Smooth muscle cell (in vitro differentiated cells): ENCODE measurements around the gene PLA2G15. TPM values are rescaled to one million over a fixed set of nuclear protein-coding genes. Genes with fewer than 3 reads are reported as not detected.

Experiments
- DNase-seq: peaks from one replicate; lab custom pipeline; 2025; ENCODE audit not compliant: unreplicated experiment; lab: John Stamatoyannopoulos, UW
- H2AFZ ChIP-seq: fragments of 200-600 bp; sonication (generic); 2 replicates; pipeline ENCODE4 v1.6.0; 2016; ENCODE audit warnings: antibody characterized with exemption, low read depth, mild to moderate bottlenecking
- H3F3A ChIP-seq: fragments of 200-600 bp; sonication (generic); 2 replicates; pipeline ENCODE4 v1.6.0; 2017; ENCODE audit warnings: antibody characterized with exemption, low read depth
- H3K27ac ChIP-seq: fragments of 200-600 bp; sonication (generic); 2 replicates; pipeline ENCODE4 v1.5.1; 2016; ENCODE audit warnings: low read depth, mild to moderate bottlenecking
- H3K27me3 ChIP-seq: fragments of 200-600 bp; sonication (generic); 2 replicates; pipeline ENCODE4 v1.6.1; 2016; ENCODE audit warnings: low read depth, mild to moderate bottlenecking
- H3K36me3 ChIP-seq: fragments of 200-600 bp; sonication (generic); 2 replicates; pipeline ENCODE4 v1.5.1; 2016; ENCODE audit warnings: low read depth
- H3K4me1 ChIP-seq: fragments of 200-600 bp; sonication (generic); 2 replicates; pipeline ENCODE4 v1.5.1; 2016; ENCODE audit warnings: low read depth
- H3K4me2 ChIP-seq: fragments of 200-600 bp; sonication (generic); 2 replicates; pipeline ENCODE4 v1.6.0; 2016; ENCODE audit warnings: mild to moderate bottlenecking
- H3K4me3 ChIP-seq: fragments of 200-600 bp; sonication (generic); 2 replicates; pipeline ENCODE4 v1.5.1; 2016; ENCODE audit warnings: mild to moderate bottlenecking
- H3K79me2 ChIP-seq: fragments of 200-600 bp; sonication (generic); 2 replicates; pipeline ENCODE4 v1.6.0; 2016; ENCODE audit warnings: low read depth, mild to moderate bottlenecking
- H3K9ac ChIP-seq: fragments of 200-600 bp; sonication (generic); 2 replicates; pipeline ENCODE4 v1.6.0; 2016; ENCODE audit warnings: low read depth
- H3K9me3 ChIP-seq: fragments of 200-600 bp; sonication (generic); replicated peaks from 2 replicates; pipeline ENCODE4 v1.5.1; 2016; ENCODE audit warnings: low read depth
- H4K20me1 ChIP-seq: fragments of 200-600 bp; sonication (generic); 2 replicates; pipeline ENCODE4 v1.6.0; 2016; ENCODE audit warnings: low read depth
- CTCF ChIP-seq: fragments of 200-600 bp; sonication (generic); IDR thresholded peaks from 2 replicates; pipeline ENCODE4 v1.5.1; 2017; ENCODE audit warnings: borderline replicate concordance, mild to moderate bottlenecking, antibody characterized with exemption; ENCODE audit not compliant: insufficient read depth, poor library complexity, severe bottlenecking
- WGBS: methylation state at CpG from one replicate; pipeline ENCODE4 v1.1.7; 2016; ENCODE audit warnings: low lambda C conversion rate; 5-methylcytosine and 5-hydroxymethylcytosine counted together
- polyA plus RNA-seq: library from polyadenylated mRNA; unstranded; fragments of >200 nt; fragmentation: Nextera tagmentation; extraction: Ambion mirVana; gene quantifications from 2 replicates; pipeline ENCODE4 v1.2.1, GENCODE V29; 2016
- total RNA-seq: library from RNA; depleted of rRNA; stranded (reverse); fragments of >200 nt; gene quantifications from 2 replicates; pipeline ENCODE4 v1.2.3, GENCODE V29; 2014

PLA2G15 gene
- total and polyA plus RNA-seq, 2 experiments from 2014 or later: 22.5 to 38.3 TPM

GRCh38 chr16:68231384-68232136, 13.6 kb upstream of the PLA2G15 start:
- DNase-seq: no peak
- no peaks in the 10 kb centered on the region for H3K9me3 ChIP-seq

DNA sequence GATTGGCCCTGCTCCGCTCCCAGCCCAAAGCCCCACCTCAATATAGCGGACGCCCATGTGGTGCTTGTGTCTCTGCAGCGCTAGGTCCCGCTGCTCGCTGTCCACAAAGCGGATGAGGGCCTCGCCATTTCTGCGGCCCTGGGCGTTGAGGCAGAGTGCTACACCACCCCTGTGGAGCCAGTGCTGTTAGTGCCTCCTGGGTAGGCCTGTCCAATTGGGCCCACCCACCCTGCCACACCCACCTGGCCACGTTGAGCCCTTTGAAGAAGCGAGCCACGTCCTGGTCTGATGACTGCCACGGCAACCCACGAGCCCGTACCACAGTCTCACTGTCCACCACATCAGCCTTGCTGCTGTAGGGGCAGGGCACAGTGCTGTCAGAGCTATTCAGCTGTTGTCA, 12.8 kb upstream of the PLA2G15 start:
- no peak overlapping the region for H3K9ac ChIP-seq
- peaks cover 16% of the 10 kb centered on the region for H3F3A ChIP-seq
- peaks cover 18% of the 10 kb centered on the region for H3K4me1 ChIP-seq
- DNase-seq: no peak
- peaks cover 21% of the 10 kb centered on the region for H4K20me1 ChIP-seq
- 95% methylated on average over 16 of the region's 16 CpGs for WGBS
- no peak overlapping the region for H3K4me3 ChIP-seq
- no peaks in the 10 kb centered on the region for H3K9me3 ChIP-seq
- no peak overlapping the region for H3K4me2 ChIP-seq
- no peak for TF ChIP-seq CTCF
- no peak overlapping the region for H3K27ac ChIP-seq
- H3K79me2 ChIP-seq: no peaks in the 10 kb centered on the region
- H2AFZ ChIP-seq: no peak overlapping the region
- no peaks in the 10 kb centered on the region for H3K36me3 ChIP-seq
- peaks cover 17% of the 10 kb centered on the region for H3K27me3 ChIP-seq

More at GRCh38 chr16:68231384-68232136, 13.6 kb upstream of the PLA2G15 start:
- no peak overlapping the region for H3K9ac ChIP-seq
- no peak overlapping the region for H3K4me3 ChIP-seq
- H3K36me3 ChIP-seq: no peaks in the 10 kb centered on the region
- 96% methylated on average over 26 of the region's 26 CpGs for WGBS
- H4K20me1 ChIP-seq: peaks cover 26% of the 10 kb centered on the region
- peaks cover 15% of the 10 kb centered on the region for H3K4me1 ChIP-seq
- H3K4me2 ChIP-seq: no peak overlapping the region
- peaks cover 14% of the 10 kb centered on the region for H3F3A ChIP-seq
- no peak for TF ChIP-seq CTCF
- H3K27me3 ChIP-seq: peaks cover 17% of the 10 kb centered on the region
- H3K79me2 ChIP-seq: no peaks in the 10 kb centered on the region
- no peak overlapping the region for H2AFZ ChIP-seq
- no peak overlapping the region for H3K27ac ChIP-seq

GRCh38 chr16:68233085-68233834, 11.9 kb upstream of the PLA2G15 start:
- no peaks in the 10 kb centered on the region for H3K36me3 ChIP-seq
- peaks cover 21% of the 10 kb centered on the region for H3K4me1 ChIP-seq
- H3K4me3 ChIP-seq: no peak overlapping the region
- H3K27ac ChIP-seq: peak overlapping the region; percentile 56
- H3F3A ChIP-seq: peaks cover 16% of the 10 kb centered on the region
- H3K4me2 ChIP-seq: no peak overlapping the region
- H3K27me3 ChIP-seq: peaks cover 17% of the 10 kb centered on the region
- H3K9me3 ChIP-seq: no peaks in the 10 kb centered on the region
- WGBS: 88% methylated on average over 5 of the region's 5 CpGs
- H4K20me1 ChIP-seq: peaks cover 14% of the 10 kb centered on the region
- H2AFZ ChIP-seq: no peak overlapping the region
- H3K79me2 ChIP-seq: no peaks in the 10 kb centered on the region
- DNase-seq: no peak
- no peak overlapping the region for H3K9ac ChIP-seq
- TF ChIP-seq CTCF: no peak
